K562 (cell line): ENCODE results near the gene VKORC1. TPM values are rescaled to one million over a fixed set of nuclear protein-coding genes. Genes with fewer than 3 reads are reported as not detected.

ENCODE experiments used
- ARNT ChIP-seq, 2 experiments: fragments of 450-650 bp; IDR thresholded peaks; 2 replicates each; pipeline ENCODE4 v1.6.1; 2016; ENCODE audit warnings: mild to moderate bottlenecking in 1 of 2
- COPS2 ChIP-seq: fragments of 450-650 bp; conservative IDR thresholded peaks from 2 replicates; pipeline ENCODE4 v1.6.1; 2016; ENCODE audit warnings: mild to moderate bottlenecking, moderate library complexity
- CXXC5 ChIP-seq: fragments of 250-450 bp; sonication (Bioruptor Pico); IDR thresholded peaks from 2 replicates; pipeline ENCODE4 v1.8.0; 2022; ENCODE audit warnings: inconsistent platforms, mild to moderate bottlenecking, moderate library complexity
- HDAC2 ChIP-seq: fragments of 450-650 bp; IDR thresholded peaks from 2 replicates; pipeline ENCODE4 v1.6.1; 2016; ENCODE audit warnings: mild to moderate bottlenecking
- KLF16 ChIP-seq: IDR thresholded peaks from 2 replicates; pipeline ENCODE4 v1.6.1; 2016; ENCODE audit warnings: antibody characterized with exemption
- MCM3 ChIP-seq: fragments of 450-650 bp; IDR thresholded peaks from 2 replicates; pipeline ENCODE4 v1.6.1; 2016
- MTA3 ChIP-seq: fragments of 450-650 bp; formaldehyde crosslinking; IDR thresholded peaks from 2 replicates; pipeline ENCODE4 v1.6.1; 2017; ENCODE audit warnings: mild to moderate bottlenecking, borderline replicate concordance
- NFRKB ChIP-seq: fragments of 450-650 bp; IDR thresholded peaks from 2 replicates; pipeline ENCODE4 v1.6.1; 2016; ENCODE audit warnings: low read depth
- RNF2 ChIP-seq: sonication (generic); IDR thresholded peaks from 2 replicates; pipeline ENCODE4 v1.6.1; 2016
- SRSF3 ChIP-seq: fragments of 200-400 bp; formaldehyde crosslinking; IDR thresholded peaks from 2 replicates; pipeline ENCODE4 v1.6.1; 2016; ENCODE audit warnings: mild to moderate bottlenecking, low read length, moderate library complexity; ENCODE audit not compliant: insufficient read depth
- STAT5A ChIP-seq: IDR thresholded peaks from 2 replicates; pipeline ENCODE4 v1.6.1; 2012; ENCODE audit warnings: low read length, inconsistent platforms, borderline replicate concordance
- ZC3H4 ChIP-seq: sonication (generic); formaldehyde crosslinking; IDR thresholded peaks from 2 replicates; pipeline ENCODE4 v1.9.0; 2021; ENCODE audit warnings: missing genetic modification reagents, borderline replicate concordance
- ZNF140 ChIP-seq: fragments of 250-450 bp; sonication (Bioruptor Pico); IDR thresholded peaks from 2 replicates; pipeline ENCODE4 v1.8.0; 2021; ENCODE audit warnings: moderate library complexity, mild to moderate bottlenecking, inconsistent platforms
- ZNF197 ChIP-seq: fragments of 200-800 bp; sonication (Bioruptor generic); IDR thresholded peaks from 2 replicates; pipeline ENCODE4 v1.6.1; 2016; ENCODE audit warnings: low read depth, missing genetic modification characterization, missing compliant biosample characterization
- polyA plus RNA-seq, 8 experiments: library from polyadenylated mRNA; depleted of rRNA in 4 of 8; stranded (reverse) in 5 of 8; unstranded in 3 of 8; fragments of >200 nt; fragmentation: Nextera tagmentation in 2 of 8; fragmentation: Illumina TruSeq in 1 of 8; extraction: Ambion mirVana in 2 of 8; extraction: Trizol in 1 of 8; gene quantifications; 2 replicates each; pipeline versions ENCODE4 v1.2.1 to v1.2.3, GENCODE V29; 2011 to 2014; ENCODE audit warnings: inconsistent platforms in 1 of 8, missing spikeins in 1 of 8
- total RNA-seq, 7 experiments: library from RNA; depleted of rRNA in 6 of 7; stranded (reverse); fragments of >200 nt in 6 of 7; fragmentation: Illumina TruSeq in 2 of 7; extraction: Trizol in 2 of 7; gene quantifications; 2 replicates each; pipeline versions ENCODE4 v1.2.1 to v1.2.3, GENCODE V29; 2011 to 2021; ENCODE audit warnings: low replicate concordance in 1 of 7
- TF ChIP-seq, protein P1 (sequence below): sonication (generic); formaldehyde crosslinking; IDR thresholded peaks from 2 replicates; pipeline ENCODE4 v1.8.1; 2023; ENCODE audit warnings: mild to moderate bottlenecking, missing genetic modification reagents
- TF ChIP-seq, protein P2 (sequence below): fragments of 450-650 bp; IDR thresholded peaks from 2 replicates; pipeline ENCODE4 v1.7.0; 2016; ENCODE audit warnings: borderline replicate concordance
- TF ChIP-seq, protein P3 (sequence below): fragments of 250-450 bp; sonication (Bioruptor Pico); IDR thresholded peaks from 2 replicates; pipeline ENCODE4 v1.8.0; 2021; ENCODE audit warnings: moderate library complexity, mild to moderate bottlenecking, inconsistent platforms
- TF ChIP-seq, protein P4 (sequence below): fragments of 450-650 bp; IDR thresholded peaks from 2 replicates; pipeline ENCODE4 v1.6.1; 2016; ENCODE audit warnings: missing biosample characterization, missing genetic modification characterization

VKORC1 gene
- total and polyA plus RNA-seq, 9 of the 15 experiments (the other 6 are each of a cell fraction or from before 2014, with no cell fraction given) = 30.0 to 119 (median 62.1) TPM

DNA sequence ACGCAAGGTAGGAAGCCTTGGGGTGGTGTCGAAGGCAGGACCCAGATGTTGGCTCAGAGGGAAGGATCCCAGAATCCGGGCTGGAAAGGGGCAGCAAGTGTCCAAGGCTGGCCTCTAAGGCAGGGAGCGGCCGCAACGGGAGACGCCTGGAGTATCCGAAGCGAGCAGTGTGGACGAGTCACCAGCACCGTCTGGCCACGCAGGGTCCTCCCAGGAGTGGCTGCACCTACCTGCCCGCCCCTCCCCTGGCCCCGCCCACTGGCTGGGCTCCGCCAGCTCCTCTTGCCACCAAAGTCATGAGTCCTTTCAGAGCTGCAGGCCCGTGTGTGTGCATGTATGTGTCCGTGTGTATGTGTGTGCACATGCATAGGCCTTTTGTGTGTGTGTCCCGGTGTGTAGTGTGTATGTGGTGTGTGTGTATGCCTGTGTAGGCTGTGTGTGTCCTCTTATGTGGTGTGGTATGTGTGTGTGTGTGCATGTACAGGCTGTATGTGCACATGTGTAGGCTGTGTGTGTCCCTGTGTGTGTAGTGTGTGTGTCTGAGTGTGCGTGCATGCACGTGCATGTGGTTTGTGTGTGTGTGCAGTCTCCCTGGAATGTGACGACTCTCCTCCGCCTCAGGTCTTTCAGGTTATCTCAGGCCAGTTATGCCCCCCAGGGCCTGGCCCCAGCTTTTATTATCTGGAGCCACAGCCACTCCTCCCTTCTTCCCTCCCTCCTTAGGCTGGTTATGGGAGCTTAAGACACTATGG is 41.1 kb upstream of the VKORC1 start, which contains the start of gene PRSS8 (continued):
- TF ChIP-seq, protein P1, sequence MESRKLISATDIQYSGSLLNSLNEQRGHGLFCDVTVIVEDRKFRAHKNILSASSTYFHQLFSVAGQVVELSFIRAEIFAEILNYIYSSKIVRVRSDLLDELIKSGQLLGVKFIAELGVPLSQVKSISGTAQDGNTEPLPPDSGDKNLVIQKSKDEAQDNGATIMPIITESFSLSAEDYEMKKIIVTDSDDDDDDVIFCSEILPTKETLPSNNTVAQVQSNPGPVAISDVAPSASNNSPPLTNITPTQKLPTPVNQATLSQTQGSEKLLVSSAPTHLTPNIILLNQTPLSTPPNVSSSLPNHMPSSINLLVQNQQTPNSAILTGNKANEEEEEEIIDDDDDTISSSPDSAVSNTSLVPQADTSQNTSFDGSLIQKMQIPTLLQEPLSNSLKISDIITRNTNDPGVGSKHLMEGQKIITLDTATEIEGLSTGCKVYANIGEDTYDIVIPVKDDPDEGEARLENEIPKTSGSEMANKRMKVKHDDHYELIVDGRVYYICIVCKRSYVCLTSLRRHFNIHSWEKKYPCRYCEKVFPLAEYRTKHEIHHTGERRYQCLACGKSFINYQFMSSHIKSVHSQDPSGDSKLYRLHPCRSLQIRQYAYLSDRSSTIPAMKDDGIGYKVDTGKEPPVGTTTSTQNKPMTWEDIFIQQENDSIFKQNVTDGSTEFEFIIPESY (CRISPR knock-in tag) = no peak
- TF ChIP-seq SRSF3 (no peak), ARNT (IDR thresholded peaks at IDR 0.05) (no peak), ZNF197 (no peak), MCM3 (0 out of 2 replicates have a peak, but pooled peaks have one; percentile 31), HDAC2 (peak; percentile 46; the same call in 1 of the 2 replicates), CXXC5 (CRISPR knock-in tag) (no peak), KLF16 (no peak), NFRKB (0 out of 2 replicates have a peak, but pooled peaks have one; percentile 45), MTA3 (no peak), STAT5A (no peak), ZNF140 (no peak), COPS2 (no peak), RNF2 (no peak), ZC3H4 (CRISPR knock-in tag) (no peak)
- TF ChIP-seq, protein P2, sequence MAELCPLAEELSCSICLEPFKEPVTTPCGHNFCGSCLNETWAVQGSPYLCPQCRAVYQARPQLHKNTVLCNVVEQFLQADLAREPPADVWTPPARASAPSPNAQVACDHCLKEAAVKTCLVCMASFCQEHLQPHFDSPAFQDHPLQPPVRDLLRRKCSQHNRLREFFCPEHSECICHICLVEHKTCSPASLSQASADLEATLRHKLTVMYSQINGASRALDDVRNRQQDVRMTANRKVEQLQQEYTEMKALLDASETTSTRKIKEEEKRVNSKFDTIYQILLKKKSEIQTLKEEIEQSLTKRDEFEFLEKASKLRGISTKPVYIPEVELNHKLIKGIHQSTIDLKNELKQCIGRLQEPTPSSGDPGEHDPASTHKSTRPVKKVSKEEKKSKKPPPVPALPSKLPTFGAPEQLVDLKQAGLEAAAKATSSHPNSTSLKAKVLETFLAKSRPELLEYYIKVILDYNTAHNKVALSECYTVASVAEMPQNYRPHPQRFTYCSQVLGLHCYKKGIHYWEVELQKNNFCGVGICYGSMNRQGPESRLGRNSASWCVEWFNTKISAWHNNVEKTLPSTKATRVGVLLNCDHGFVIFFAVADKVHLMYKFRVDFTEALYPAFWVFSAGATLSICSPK = peak; percentile 65; the same call in 1 of the 2 replicates
- TF ChIP-seq, protein P3, sequence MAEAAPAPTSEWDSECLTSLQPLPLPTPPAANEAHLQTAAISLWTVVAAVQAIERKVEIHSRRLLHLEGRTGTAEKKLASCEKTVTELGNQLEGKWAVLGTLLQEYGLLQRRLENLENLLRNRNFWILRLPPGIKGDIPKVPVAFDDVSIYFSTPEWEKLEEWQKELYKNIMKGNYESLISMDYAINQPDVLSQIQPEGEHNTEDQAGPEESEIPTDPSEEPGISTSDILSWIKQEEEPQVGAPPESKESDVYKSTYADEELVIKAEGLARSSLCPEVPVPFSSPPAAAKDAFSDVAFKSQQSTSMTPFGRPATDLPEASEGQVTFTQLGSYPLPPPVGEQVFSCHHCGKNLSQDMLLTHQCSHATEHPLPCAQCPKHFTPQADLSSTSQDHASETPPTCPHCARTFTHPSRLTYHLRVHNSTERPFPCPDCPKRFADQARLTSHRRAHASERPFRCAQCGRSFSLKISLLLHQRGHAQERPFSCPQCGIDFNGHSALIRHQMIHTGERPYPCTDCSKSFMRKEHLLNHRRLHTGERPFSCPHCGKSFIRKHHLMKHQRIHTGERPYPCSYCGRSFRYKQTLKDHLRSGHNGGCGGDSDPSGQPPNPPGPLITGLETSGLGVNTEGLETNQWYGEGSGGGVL (CRISPR knock-in tag) = no peak
- TF ChIP-seq, protein P4, sequence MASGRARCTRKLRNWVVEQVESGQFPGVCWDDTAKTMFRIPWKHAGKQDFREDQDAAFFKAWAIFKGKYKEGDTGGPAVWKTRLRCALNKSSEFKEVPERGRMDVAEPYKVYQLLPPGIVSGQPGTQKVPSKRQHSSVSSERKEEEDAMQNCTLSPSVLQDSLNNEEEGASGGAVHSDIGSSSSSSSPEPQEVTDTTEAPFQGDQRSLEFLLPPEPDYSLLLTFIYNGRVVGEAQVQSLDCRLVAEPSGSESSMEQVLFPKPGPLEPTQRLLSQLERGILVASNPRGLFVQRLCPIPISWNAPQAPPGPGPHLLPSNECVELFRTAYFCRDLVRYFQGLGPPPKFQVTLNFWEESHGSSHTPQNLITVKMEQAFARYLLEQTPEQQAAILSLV = no peak
